WTC11 (cell line): ENCODE data around the gene COX7A2. TPM values are rescaled to one million over a fixed set of nuclear protein-coding genes. Genes with fewer than 3 reads are reported as not detected.

Experiments used
- ATAC-seq: fragments of 200-7000 bp; cut with Tn5 transposase; 2 replicates; pipeline ENCODE4 v1.10.0; 2021; ENCODE audit warnings: mild to moderate bottlenecking, moderate library complexity
- CTCF ChIA-PET: fragments of 300-600 bp; sonication (Branson Sonifier 250); formaldehyde crosslinking; loops from one replicate; lab custom pipeline; 2021; ENCODE audit warnings: antibody characterized with exemption; lab: Charles Lee
- POLR2A ChIA-PET: fragments of 350-600 bp; sonication (Branson Sonifier 250); formaldehyde crosslinking; loops from one replicate; lab custom pipeline; 2021; ENCODE audit warnings: antibody characterized with exemption; lab: Charles Lee
- DNase-seq: peaks from one replicate; pipeline ENCODE4 v3.0.0; 2021; ENCODE audit warnings: low spot score
- H3K27ac Mint-ChIP-seq: 2 replicates; pipeline ENCODE4 v1.8.0; 2021; ENCODE audit warnings: mixed read lengths
- H3K27me3 Mint-ChIP-seq: 2 replicates; pipeline ENCODE4 v1.8.0; 2021; ENCODE audit warnings: low read depth, mild to moderate bottlenecking, moderate library complexity, mixed read lengths
- H3K36me3 Mint-ChIP-seq: 2 replicates; pipeline ENCODE4 v1.8.0; 2021; ENCODE audit warnings: mixed read lengths
- H3K4me1 Mint-ChIP-seq: 2 replicates; pipeline ENCODE4 v1.8.0; 2022; ENCODE audit warnings: mixed read lengths
- H3K4me3 Mint-ChIP-seq: 2 replicates; pipeline ENCODE4 v1.8.0; 2021; ENCODE audit warnings: mild to moderate bottlenecking, moderate library complexity, mixed read lengths
- H3K9me3 Mint-ChIP-seq: 2 replicates; pipeline ENCODE4 v1.8.0; 2021; ENCODE audit warnings: mixed read lengths
- CBFB ChIP-seq: sonication (generic); formaldehyde crosslinking; IDR thresholded peaks from 2 replicates; pipeline ENCODE4 v1.8.1; 2022; ENCODE audit warnings: mild to moderate bottlenecking, low read depth, missing genetic modification reagents
- CREB1 ChIP-seq: sonication (generic); formaldehyde crosslinking; IDR thresholded peaks from 2 replicates; pipeline ENCODE4 v1.8.0; 2023; ENCODE audit warnings: mild to moderate bottlenecking, missing genetic modification reagents
- EMX1 ChIP-seq: fragments of 250-450 bp; sonication (Bioruptor Pico); IDR thresholded peaks from 2 replicates; pipeline ENCODE4 v1.8.0; 2021; ENCODE audit warnings: mild to moderate bottlenecking
- ETV6 ChIP-seq: sonication (generic); formaldehyde crosslinking; IDR thresholded peaks from 2 replicates; pipeline ENCODE4 v1.8.1; 2022; ENCODE audit warnings: mild to moderate bottlenecking, missing genetic modification reagents
- FOXK1 ChIP-seq: sonication (generic); formaldehyde crosslinking; IDR thresholded peaks from 2 replicates; pipeline ENCODE4 v1.8.0; 2022; ENCODE audit warnings: mild to moderate bottlenecking, moderate library complexity, missing genetic modification reagents
- FOXP1 ChIP-seq: sonication (generic); formaldehyde crosslinking; IDR thresholded peaks from 2 replicates; pipeline ENCODE4 v1.8.0; 2022; ENCODE audit warnings: missing genetic modification reagents, mild to moderate bottlenecking, moderate library complexity, borderline replicate concordance
- GABPB1 ChIP-seq: sonication (generic); formaldehyde crosslinking; IDR thresholded peaks from 2 replicates; pipeline ENCODE4 v1.8.1; 2023; ENCODE audit warnings: mild to moderate bottlenecking, missing genetic modification reagents
- MYBL2 ChIP-seq: sonication (generic); formaldehyde crosslinking; IDR thresholded peaks from 2 replicates; pipeline ENCODE4 v1.8.1; 2023; ENCODE audit warnings: mild to moderate bottlenecking, moderate library complexity, missing genetic modification reagents
- NFE2L1 ChIP-seq: sonication (generic); formaldehyde crosslinking; IDR thresholded peaks from 2 replicates; pipeline ENCODE4 v1.8.1; 2023; ENCODE audit warnings: missing genetic modification reagents
- NR3C1 ChIP-seq: sonication (generic); formaldehyde crosslinking; conservative IDR thresholded peaks from 2 replicates; pipeline ENCODE4 v1.8.1; 2023; ENCODE audit warnings: low read depth, mild to moderate bottlenecking, missing genetic modification reagents
- PRRX2 ChIP-seq: fragments of 250-450 bp; sonication (Bioruptor Pico); IDR thresholded peaks from 2 replicates; pipeline ENCODE4 v1.8.0; 2021; ENCODE audit warnings: mild to moderate bottlenecking
- SMAD3 ChIP-seq: sonication (generic); formaldehyde crosslinking; IDR thresholded peaks from 2 replicates; pipeline ENCODE4 v1.8.0; 2022; ENCODE audit warnings: missing genetic modification reagents, mild to moderate bottlenecking, borderline replicate concordance
- TCF7 ChIP-seq: sonication (generic); formaldehyde crosslinking; IDR thresholded peaks from 2 replicates; pipeline ENCODE4 v1.8.0; 2022; ENCODE audit warnings: mild to moderate bottlenecking, low read depth, missing genetic modification reagents, moderate library complexity
- TEAD4 ChIP-seq: sonication (generic); formaldehyde crosslinking; IDR thresholded peaks from 2 replicates; pipeline ENCODE4 v1.8.0; 2022; ENCODE audit warnings: mild to moderate bottlenecking, missing genetic modification reagents
- ZNF121 ChIP-seq: sonication (generic); formaldehyde crosslinking; IDR thresholded peaks from 2 replicates; pipeline ENCODE4 v1.8.0; 2023; ENCODE audit warnings: missing genetic modification reagents
- ZNF671 ChIP-seq: fragments of 250-450 bp; sonication (Bioruptor Pico); IDR thresholded peaks from 2 replicates; pipeline ENCODE4 v1.8.0; 2021; ENCODE audit warnings: mild to moderate bottlenecking
- total RNA-seq: library from RNA; stranded (reverse); gene quantifications from 3 replicates; pipeline ENCODE4 v1.2.3, GENCODE V29; 2021
- TF ChIP-seq, protein P1 (sequence below): sonication (generic); formaldehyde crosslinking; IDR thresholded peaks from 2 replicates; pipeline ENCODE4 v1.8.1; 2023; ENCODE audit warnings: mild to moderate bottlenecking, missing genetic modification reagents
- TF ChIP-seq, protein P2 (sequence below): sonication (generic); formaldehyde crosslinking; IDR thresholded peaks from 2 replicates; pipeline ENCODE4 v1.8.0; 2022; ENCODE audit warnings: missing genetic modification reagents
- TF ChIP-seq, protein P3 (sequence below): sonication (generic); formaldehyde crosslinking; IDR thresholded peaks from 2 replicates; pipeline ENCODE4 v1.8.0; 2022; ENCODE audit warnings: mild to moderate bottlenecking, missing genetic modification reagents
- TF ChIP-seq, protein P4 (sequence below): fragments of 200-600 bp; IDR thresholded peaks from 2 replicates; pipeline ENCODE4 v1.8.0; 2022; ENCODE audit warnings: antibody characterized with exemption
- TF ChIP-seq, protein P5 (sequence below): fragments of 250-450 bp; sonication (Bioruptor Pico); IDR thresholded peaks from 2 replicates; pipeline ENCODE4 v2.1.2; 2022; ENCODE audit warnings: mild to moderate bottlenecking, moderate library complexity
- TF ChIP-seq, protein P6 (sequence below): fragments of 250-450 bp; sonication (Bioruptor Pico); IDR thresholded peaks from 2 replicates; pipeline ENCODE4 v1.8.0; 2021; ENCODE audit warnings: mild to moderate bottlenecking
- TF ChIP-seq, protein P7 (sequence below): sonication (generic); formaldehyde crosslinking; IDR thresholded peaks from 2 replicates; pipeline ENCODE4 v1.8.1; 2022; ENCODE audit warnings: missing genetic modification reagents, borderline replicate concordance
- TF ChIP-seq, protein P8 (sequence below): sonication (generic); formaldehyde crosslinking; IDR thresholded peaks from 2 replicates; pipeline ENCODE4 v1.8.0; 2023; ENCODE audit warnings: missing genetic modification reagents

COX7A2 gene
- total RNA-seq, 1 experiment from 2014 or later: 472 TPM

DNA sequence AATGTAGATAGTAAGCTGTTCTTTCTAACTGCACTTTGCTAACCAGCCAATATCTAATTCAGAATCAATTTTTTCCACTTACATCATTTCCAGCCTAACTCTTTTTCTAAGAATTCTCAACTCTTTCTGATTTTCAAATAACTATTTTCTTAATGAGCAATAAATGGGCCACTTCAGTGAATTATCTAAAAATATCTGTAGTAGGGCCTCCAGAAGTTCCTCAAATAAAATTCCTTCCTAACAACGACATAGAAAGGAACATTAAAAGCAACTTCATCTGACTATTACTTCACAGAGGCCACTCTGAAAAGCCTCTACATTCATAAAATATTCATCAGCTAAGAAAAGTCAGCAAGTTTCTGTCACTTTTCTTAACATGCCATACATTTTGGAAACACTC lies 42.6 kb downstream of the COX7A2 start:
- peaks cover 24% of the 10 kb centered on the region for H3K4me1 Mint-ChIP-seq
- ATAC-seq (no peak), DNase-seq (no peak)
- TF ChIP-seq ETV6 (CRISPR knock-in tag) (no peak), CBFB (CRISPR knock-in tag) (no peak), PRRX2 (no peak), GABPB1 (no peak), FOXP1 (CRISPR knock-in tag) (no peak)
- TF ChIP-seq, protein P1, sequence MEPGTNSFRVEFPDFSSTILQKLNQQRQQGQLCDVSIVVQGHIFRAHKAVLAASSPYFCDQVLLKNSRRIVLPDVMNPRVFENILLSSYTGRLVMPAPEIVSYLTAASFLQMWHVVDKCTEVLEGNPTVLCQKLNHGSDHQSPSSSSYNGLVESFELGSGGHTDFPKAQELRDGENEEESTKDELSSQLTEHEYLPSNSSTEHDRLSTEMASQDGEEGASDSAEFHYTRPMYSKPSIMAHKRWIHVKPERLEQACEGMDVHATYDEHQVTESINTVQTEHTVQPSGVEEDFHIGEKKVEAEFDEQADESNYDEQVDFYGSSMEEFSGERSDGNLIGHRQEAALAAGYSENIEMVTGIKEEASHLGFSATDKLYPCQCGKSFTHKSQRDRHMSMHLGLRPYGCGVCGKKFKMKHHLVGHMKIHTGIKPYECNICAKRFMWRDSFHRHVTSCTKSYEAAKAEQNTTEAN (CRISPR knock-in tag): no peak
- TF ChIP-seq, protein P2, sequence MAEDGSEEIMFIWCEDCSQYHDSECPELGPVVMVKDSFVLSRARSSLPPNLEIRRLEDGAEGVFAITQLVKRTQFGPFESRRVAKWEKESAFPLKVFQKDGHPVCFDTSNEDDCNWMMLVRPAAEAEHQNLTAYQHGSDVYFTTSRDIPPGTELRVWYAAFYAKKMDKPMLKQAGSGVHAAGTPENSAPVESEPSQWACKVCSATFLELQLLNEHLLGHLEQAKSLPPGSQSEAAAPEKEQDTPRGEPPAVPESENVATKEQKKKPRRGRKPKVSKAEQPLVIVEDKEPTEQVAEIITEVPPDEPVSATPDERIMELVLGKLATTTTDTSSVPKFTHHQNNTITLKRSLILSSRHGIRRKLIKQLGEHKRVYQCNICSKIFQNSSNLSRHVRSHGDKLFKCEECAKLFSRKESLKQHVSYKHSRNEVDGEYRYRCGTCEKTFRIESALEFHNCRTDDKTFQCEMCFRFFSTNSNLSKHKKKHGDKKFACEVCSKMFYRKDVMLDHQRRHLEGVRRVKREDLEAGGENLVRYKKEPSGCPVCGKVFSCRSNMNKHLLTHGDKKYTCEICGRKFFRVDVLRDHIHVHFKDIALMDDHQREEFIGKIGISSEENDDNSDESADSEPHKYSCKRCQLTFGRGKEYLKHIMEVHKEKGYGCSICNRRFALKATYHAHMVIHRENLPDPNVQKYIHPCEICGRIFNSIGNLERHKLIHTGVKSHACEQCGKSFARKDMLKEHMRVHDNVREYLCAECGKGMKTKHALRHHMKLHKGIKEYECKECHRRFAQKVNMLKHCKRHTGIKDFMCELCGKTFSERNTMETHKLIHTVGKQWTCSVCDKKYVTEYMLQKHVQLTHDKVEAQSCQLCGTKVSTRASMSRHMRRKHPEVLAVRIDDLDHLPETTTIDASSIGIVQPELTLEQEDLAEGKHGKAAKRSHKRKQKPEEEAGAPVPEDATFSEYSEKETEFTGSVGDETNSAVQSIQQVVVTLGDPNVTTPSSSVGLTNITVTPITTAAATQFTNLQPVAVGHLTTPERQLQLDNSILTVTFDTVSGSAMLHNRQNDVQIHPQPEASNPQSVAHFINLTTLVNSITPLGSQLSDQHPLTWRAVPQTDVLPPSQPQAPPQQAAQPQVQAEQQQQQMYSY: no peak
- TF ChIP-seq, protein P3, sequence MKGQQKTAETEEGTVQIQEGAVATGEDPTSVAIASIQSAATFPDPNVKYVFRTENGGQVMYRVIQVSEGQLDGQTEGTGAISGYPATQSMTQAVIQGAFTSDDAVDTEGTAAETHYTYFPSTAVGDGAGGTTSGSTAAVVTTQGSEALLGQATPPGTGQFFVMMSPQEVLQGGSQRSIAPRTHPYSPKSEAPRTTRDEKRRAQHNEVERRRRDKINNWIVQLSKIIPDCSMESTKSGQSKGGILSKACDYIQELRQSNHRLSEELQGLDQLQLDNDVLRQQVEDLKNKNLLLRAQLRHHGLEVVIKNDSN (CRISPR knock-in tag): no peak
- no peaks in the 10 kb centered on the region for H3K9me3 Mint-ChIP-seq
- no peaks in the 10 kb centered on the region for H3K36me3 Mint-ChIP-seq
- peaks cover 58% of the 10 kb centered on the region for H3K27me3 Mint-ChIP-seq
- no peak overlapping the region for H3K27ac Mint-ChIP-seq
- POLR2A ChIA-PET: no interaction called here
- no peak overlapping the region; the same call in 1 of the 2 replicates for H3K4me3 Mint-ChIP-seq
- CTCF ChIA-PET: no interaction called here

DNA sequence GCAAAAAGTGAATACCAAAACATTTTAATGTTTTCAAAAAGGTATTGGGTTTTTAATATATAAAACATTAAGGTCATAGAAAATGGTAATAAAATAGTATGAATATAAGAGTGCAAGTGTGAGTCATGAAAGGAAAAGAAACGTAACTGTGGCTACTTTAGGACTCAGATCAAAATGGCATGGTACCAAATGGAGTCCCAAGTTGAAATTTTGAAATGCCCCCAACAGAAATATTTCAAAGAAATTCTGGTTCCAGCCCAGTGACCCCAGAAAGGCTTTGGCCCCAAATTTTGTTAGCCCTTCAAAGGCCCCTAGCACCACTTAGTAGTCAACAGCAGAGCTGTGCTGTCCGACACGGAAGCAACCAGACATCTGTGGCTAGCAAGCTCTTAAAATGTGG lies 43.7 kb downstream of the COX7A2 start:
- Mint-ChIP-seq H3K27me3 (peaks cover 46% of the 10 kb centered on the region), H3K4me1 (peaks cover 21% of the 10 kb centered on the region), H3K27ac (no peak overlapping the region), H3K9me3 (no peaks in the 10 kb centered on the region), H3K4me3 (no peak overlapping the region)
- DNase-seq (no peak), ATAC-seq (no peak)
- POLR2A ChIA-PET: no interaction called here
- CTCF ChIA-PET: interaction anchor here (0.8 kb wide), 1 partner anchor 9 kb away, joined by 5 read pairs; no protein-coding TSS in a partner anchor
- TF ChIP-seq FOXK1 (CRISPR knock-in tag) (no peak), GABPB1 (no peak), SMAD3 (CRISPR knock-in tag) (no peak), TCF7 (CRISPR knock-in tag) (no peak), NFE2L1 (CRISPR knock-in tag) (no peak), ZNF671 (CRISPR knock-in tag) (no peak), ZNF121 (CRISPR knock-in tag) (no peak), MYBL2 (CRISPR knock-in tag) (no peak), NR3C1 (CRISPR knock-in tag) (no peak), TEAD4 (CRISPR knock-in tag) (no peak), CREB1 (no peak), EMX1 (CRISPR knock-in tag) (no peak)
- TF ChIP-seq, protein P4, sequence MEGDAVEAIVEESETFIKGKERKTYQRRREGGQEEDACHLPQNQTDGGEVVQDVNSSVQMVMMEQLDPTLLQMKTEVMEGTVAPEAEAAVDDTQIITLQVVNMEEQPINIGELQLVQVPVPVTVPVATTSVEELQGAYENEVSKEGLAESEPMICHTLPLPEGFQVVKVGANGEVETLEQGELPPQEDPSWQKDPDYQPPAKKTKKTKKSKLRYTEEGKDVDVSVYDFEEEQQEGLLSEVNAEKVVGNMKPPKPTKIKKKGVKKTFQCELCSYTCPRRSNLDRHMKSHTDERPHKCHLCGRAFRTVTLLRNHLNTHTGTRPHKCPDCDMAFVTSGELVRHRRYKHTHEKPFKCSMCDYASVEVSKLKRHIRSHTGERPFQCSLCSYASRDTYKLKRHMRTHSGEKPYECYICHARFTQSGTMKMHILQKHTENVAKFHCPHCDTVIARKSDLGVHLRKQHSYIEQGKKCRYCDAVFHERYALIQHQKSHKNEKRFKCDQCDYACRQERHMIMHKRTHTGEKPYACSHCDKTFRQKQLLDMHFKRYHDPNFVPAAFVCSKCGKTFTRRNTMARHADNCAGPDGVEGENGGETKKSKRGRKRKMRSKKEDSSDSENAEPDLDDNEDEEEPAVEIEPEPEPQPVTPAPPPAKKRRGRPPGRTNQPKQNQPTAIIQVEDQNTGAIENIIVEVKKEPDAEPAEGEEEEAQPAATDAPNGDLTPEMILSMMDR: no peak
- TF ChIP-seq, protein P5, sequence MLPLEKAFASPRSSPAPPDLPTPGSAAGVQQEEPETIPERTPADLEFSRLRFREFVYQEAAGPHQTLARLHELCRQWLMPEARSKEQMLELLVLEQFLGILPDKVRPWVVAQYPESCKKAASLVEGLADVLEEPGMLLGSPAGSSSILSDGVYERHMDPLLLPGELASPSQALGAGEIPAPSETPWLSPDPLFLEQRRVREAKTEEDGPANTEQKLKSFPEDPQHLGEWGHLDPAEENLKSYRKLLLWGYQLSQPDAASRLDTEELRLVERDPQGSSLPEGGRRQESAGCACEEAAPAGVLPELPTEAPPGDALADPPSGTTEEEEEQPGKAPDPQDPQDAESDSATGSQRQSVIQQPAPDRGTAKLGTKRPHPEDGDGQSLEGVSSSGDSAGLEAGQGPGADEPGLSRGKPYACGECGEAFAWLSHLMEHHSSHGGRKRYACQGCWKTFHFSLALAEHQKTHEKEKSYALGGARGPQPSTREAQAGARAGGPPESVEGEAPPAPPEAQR: no peak
- TF ChIP-seq, protein P6, sequence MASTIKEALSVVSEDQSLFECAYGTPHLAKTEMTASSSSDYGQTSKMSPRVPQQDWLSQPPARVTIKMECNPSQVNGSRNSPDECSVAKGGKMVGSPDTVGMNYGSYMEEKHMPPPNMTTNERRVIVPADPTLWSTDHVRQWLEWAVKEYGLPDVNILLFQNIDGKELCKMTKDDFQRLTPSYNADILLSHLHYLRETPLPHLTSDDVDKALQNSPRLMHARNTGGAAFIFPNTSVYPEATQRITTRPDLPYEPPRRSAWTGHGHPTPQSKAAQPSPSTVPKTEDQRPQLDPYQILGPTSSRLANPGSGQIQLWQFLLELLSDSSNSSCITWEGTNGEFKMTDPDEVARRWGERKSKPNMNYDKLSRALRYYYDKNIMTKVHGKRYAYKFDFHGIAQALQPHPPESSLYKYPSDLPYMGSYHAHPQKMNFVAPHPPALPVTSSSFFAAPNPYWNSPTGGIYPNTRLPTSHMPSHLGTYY (CRISPR knock-in tag): no peak
- TF ChIP-seq, protein P7, sequence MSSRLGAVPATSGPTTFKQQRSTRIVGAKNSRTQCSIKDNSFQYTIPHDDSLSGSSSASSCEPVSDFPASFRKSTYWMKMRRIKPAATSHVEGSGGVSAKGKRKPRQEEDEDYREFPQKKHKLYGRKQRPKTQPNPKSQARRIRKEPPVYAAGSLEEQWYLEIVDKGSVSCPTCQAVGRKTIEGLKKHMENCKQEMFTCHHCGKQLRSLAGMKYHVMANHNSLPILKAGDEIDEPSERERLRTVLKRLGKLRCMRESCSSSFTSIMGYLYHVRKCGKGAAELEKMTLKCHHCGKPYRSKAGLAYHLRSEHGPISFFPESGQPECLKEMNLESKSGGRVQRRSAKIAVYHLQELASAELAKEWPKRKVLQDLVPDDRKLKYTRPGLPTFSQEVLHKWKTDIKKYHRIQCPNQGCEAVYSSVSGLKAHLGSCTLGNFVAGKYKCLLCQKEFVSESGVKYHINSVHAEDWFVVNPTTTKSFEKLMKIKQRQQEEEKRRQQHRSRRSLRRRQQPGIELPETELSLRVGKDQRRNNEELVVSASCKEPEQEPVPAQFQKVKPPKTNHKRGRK (CRISPR knock-in tag): no peak
- TF ChIP-seq, protein P8, sequence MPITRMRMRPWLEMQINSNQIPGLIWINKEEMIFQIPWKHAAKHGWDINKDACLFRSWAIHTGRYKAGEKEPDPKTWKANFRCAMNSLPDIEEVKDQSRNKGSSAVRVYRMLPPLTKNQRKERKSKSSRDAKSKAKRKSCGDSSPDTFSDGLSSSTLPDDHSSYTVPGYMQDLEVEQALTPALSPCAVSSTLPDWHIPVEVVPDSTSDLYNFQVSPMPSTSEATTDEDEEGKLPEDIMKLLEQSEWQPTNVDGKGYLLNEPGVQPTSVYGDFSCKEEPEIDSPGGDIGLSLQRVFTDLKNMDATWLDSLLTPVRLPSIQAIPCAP (CRISPR knock-in tag): no peak
- TF ChIP-seq, all 79 proteins: peak for 0
- H3K36me3 Mint-ChIP-seq: no peaks in the 10 kb centered on the region
